Activated naive CD4-positive, alpha-beta T cell treated with anti-CD3 and anti-CD28 coated beads, Interleukin-2, amount 10 ng/mL, durations not matched to agents 7 days and 5 days (primary cell): ENCODE data around the gene APEH.

Experiments
- CTCF ChIA-PET: fragments of 350-600 bp; sonication (Branson Sonifier 250); formaldehyde crosslinking; loops from one replicate; lab custom pipeline; 2021; ENCODE audit warnings: antibody characterized with exemption; lab: Charles Lee
- DNase-seq: peaks from one replicate; pipeline ENCODE4 v3.0.0-alpha.2; 2020
- H3K27ac Mint-ChIP-seq: one replicate; pipeline ENCODE4 v1.8.0; 2021; ENCODE audit warnings: mild to moderate bottlenecking, moderate library complexity, mixed read lengths
- H3K27me3 Mint-ChIP-seq: one replicate; pipeline ENCODE4 v1.8.0; 2021; ENCODE audit warnings: mild to moderate bottlenecking, mixed read lengths
- H3K36me3 Mint-ChIP-seq: one replicate; pipeline ENCODE4 v1.8.0; 2021; ENCODE audit warnings: mixed read lengths
- H3K4me1 Mint-ChIP-seq: one replicate; pipeline ENCODE4 v1.8.0; 2021; ENCODE audit warnings: mixed read lengths
- H3K4me3 Mint-ChIP-seq: one replicate; pipeline ENCODE4 v1.8.0; 2021; ENCODE audit warnings: mild to moderate bottlenecking, moderate library complexity, mixed read lengths
- H3K9me3 Mint-ChIP-seq: one replicate; pipeline ENCODE4 v1.8.0; 2021; ENCODE audit warnings: mixed read lengths

The APEH gene

GRCh38 chr3:49673715-49674496, at the start of gene APEH:
Gene APEH, plus strand, starts transcription at chr3:49674351. Its CDS starts 51 bp downstream, at chr3:49674402.
- peaks cover 14% of the 10 kb centered on the region for H3K27me3 Mint-ChIP-seq
- H3K4me1 Mint-ChIP-seq = peaks cover 34% of the 10 kb centered on the region
- DNase-seq = peak; percentile 99
- CTCF ChIA-PET = interaction anchor here (0.6 to 5.3 kb wide), 4 partner anchors 131 to 1548 kb away, joined by 3 to 155 read pairs (median 3); no protein-coding TSS in a partner anchor
- H3K9me3 Mint-ChIP-seq = no peaks in the 10 kb centered on the region
- H3K36me3 Mint-ChIP-seq = peaks cover 26% of the 10 kb centered on the region
- peak within 1 kb of the TSS; percentile 99 for H3K27ac Mint-ChIP-seq
- H3K4me3 Mint-ChIP-seq = peak within 1 kb of the TSS; percentile 93

GRCh38 chr3:49625071-49625470, 49.1 kb upstream of the APEH start:
- no peak for DNase-seq
- peaks cover 45% of the 10 kb centered on the region for H3K27me3 Mint-ChIP-seq
- peaks cover 3% of the 10 kb centered on the region for H3K4me1 Mint-ChIP-seq
- H3K4me3 Mint-ChIP-seq = no peak overlapping the region
- H3K27ac Mint-ChIP-seq = no peak overlapping the region
- no peaks in the 10 kb centered on the region for H3K9me3 Mint-ChIP-seq
- H3K36me3 Mint-ChIP-seq = no peaks in the 10 kb centered on the region
- CTCF ChIA-PET = no interaction called here

GRCh38 chr3:49626101-49626581, 48.0 kb upstream of the APEH start:
- Mint-ChIP-seq H3K27ac (no peak overlapping the region), H3K9me3 (no peaks in the 10 kb centered on the region), H3K4me1 (peaks cover 3% of the 10 kb centered on the region), H3K36me3 (no peaks in the 10 kb centered on the region), H3K27me3 (peaks cover 49% of the 10 kb centered on the region), H3K4me3 (no peak overlapping the region)
- no peak for DNase-seq
- CTCF ChIA-PET = no interaction called here

- Mint-ChIP-seq H3K36me3 (no peaks in the 10 kb centered on the region), H3K27ac (no peak overlapping the region), H3K4me3 (no peak overlapping the region), H3K27me3 (peaks cover 49% of the 10 kb centered on the region), H3K4me1 (peaks cover 3% of the 10 kb centered on the region), H3K9me3 (peaks cover 3% of the 10 kb centered on the region)
- no peak for DNase-seq
- CTCF ChIA-PET = no interaction called here
These were observed 47.4 kb upstream of the APEH start for GRCh38 chr3:49626796-49627195.

- no peaks in the 10 kb centered on the region for H3K36me3 Mint-ChIP-seq
- peaks cover 3% of the 10 kb centered on the region for H3K4me1 Mint-ChIP-seq
- peaks cover 4% of the 10 kb centered on the region for H3K9me3 Mint-ChIP-seq
- peaks cover 49% of the 10 kb centered on the region for H3K27me3 Mint-ChIP-seq
- CTCF ChIA-PET = interaction anchor here (1.2 kb wide), 1 partner anchor 10 kb away, joined by 3 read pairs; no protein-coding TSS in a partner anchor
- H3K4me3 Mint-ChIP-seq = no peak overlapping the region
- H3K27ac Mint-ChIP-seq = no peak overlapping the region
- no peak for DNase-seq
These were observed 46.5 kb upstream of the APEH start for GRCh38 chr3:49627634-49628033.

GRCh38 chr3:49628249-49628648, 45.9 kb upstream of the APEH start:
- H3K27me3 Mint-ChIP-seq = peaks cover 50% of the 10 kb centered on the region
- H3K36me3 Mint-ChIP-seq = no peaks in the 10 kb centered on the region
- CTCF ChIA-PET = interaction anchor here (1.2 kb wide), 1 partner anchor 9 kb away, joined by 3 read pairs; no protein-coding TSS in a partner anchor
- H3K27ac Mint-ChIP-seq = no peak overlapping the region
- no peak for DNase-seq
- peaks cover 3% of the 10 kb centered on the region for H3K4me1 Mint-ChIP-seq
- peaks cover 4% of the 10 kb centered on the region for H3K9me3 Mint-ChIP-seq
- H3K4me3 Mint-ChIP-seq = no peak overlapping the region

GRCh38 chr3:49629451-49629850, 44.7 kb upstream of the APEH start:
- no peak for DNase-seq
- Mint-ChIP-seq H3K36me3 (no peaks in the 10 kb centered on the region), H3K4me1 (peaks cover 3% of the 10 kb centered on the region), H3K9me3 (peaks cover 4% of the 10 kb centered on the region), H3K27me3 (peaks cover 47% of the 10 kb centered on the region), H3K27ac (no peak overlapping the region), H3K4me3 (no peak overlapping the region)
- CTCF ChIA-PET = no interaction called here

GRCh38 chr3:49629866-49630265, 44.3 kb upstream of the APEH start:
- peaks cover 48% of the 10 kb centered on the region for H3K27me3 Mint-ChIP-seq
- H3K27ac Mint-ChIP-seq = no peak overlapping the region
- CTCF ChIA-PET = no interaction called here

GRCh38 chr3:49630784-49631183, 43.4 kb upstream of the APEH start:
- Mint-ChIP-seq H3K27me3 (peaks cover 46% of the 10 kb centered on the region), H3K9me3 (peaks cover 4% of the 10 kb centered on the region), H3K4me3 (no peak overlapping the region), H3K36me3 (no peaks in the 10 kb centered on the region), H3K4me1 (peaks cover 3% of the 10 kb centered on the region), H3K27ac (no peak overlapping the region)
- CTCF ChIA-PET = no interaction called here
- no peak for DNase-seq

More at GRCh38 chr3:49629866-49630265, 44.3 kb upstream of the APEH start:
- H3K4me1 Mint-ChIP-seq = peaks cover 3% of the 10 kb centered on the region
- H3K36me3 Mint-ChIP-seq = no peaks in the 10 kb centered on the region
- no peak for DNase-seq
- H3K4me3 Mint-ChIP-seq = no peak overlapping the region
- H3K9me3 Mint-ChIP-seq = peaks cover 4% of the 10 kb centered on the region

GRCh38 chr3:49634736-49635135, 39.4 kb upstream of the APEH start:
- Mint-ChIP-seq H3K27me3 (peaks cover 57% of the 10 kb centered on the region), H3K4me1 (no peaks in the 10 kb centered on the region), H3K36me3 (no peaks in the 10 kb centered on the region), H3K4me3 (no peak overlapping the region), H3K27ac (no peak overlapping the region), H3K9me3 (peaks cover 4% of the 10 kb centered on the region)
- DNase-seq = no peak
- CTCF ChIA-PET = no interaction called here

GRCh38 chr3:49636883-49637609, 37.1 kb upstream of the APEH start:
- peaks cover 45% of the 10 kb centered on the region for H3K27me3 Mint-ChIP-seq
- CTCF ChIA-PET = interaction anchor here (0.8 to 1.8 kb wide), 4 partner anchors 9 to 97 kb away, joined by 3 to 5 read pairs (median 4); no protein-coding TSS in a partner anchor
- H3K27ac Mint-ChIP-seq = no peak overlapping the region
- no peaks in the 10 kb centered on the region for H3K4me1 Mint-ChIP-seq
- H3K9me3 Mint-ChIP-seq = no peaks in the 10 kb centered on the region
- H3K4me3 Mint-ChIP-seq = no peak overlapping the region
- no peaks in the 10 kb centered on the region for H3K36me3 Mint-ChIP-seq
- no peak for DNase-seq

- Mint-ChIP-seq H3K4me1 (no peaks in the 10 kb centered on the region), H3K4me3 (no peak overlapping the region), H3K27ac (no peak overlapping the region), H3K27me3 (peaks cover 37% of the 10 kb centered on the region), H3K36me3 (no peaks in the 10 kb centered on the region), H3K9me3 (no peaks in the 10 kb centered on the region)
- CTCF ChIA-PET = interaction anchor here (1.8 kb wide), 2 partner anchors 33 to 99 kb away, joined by 4 to 5 read pairs; no protein-coding TSS in a partner anchor
- no peak for DNase-seq
These were observed 35.7 kb upstream of the APEH start for GRCh38 chr3:49638445-49638844.

- H3K9me3 Mint-ChIP-seq = no peaks in the 10 kb centered on the region
These were observed 34.6 kb upstream of the APEH start for GRCh38 chr3:49639551-49639950.

GRCh38 chr3:49641292-49641691, 32.9 kb upstream of the APEH start:
- DNase-seq = no peak
- peaks cover 27% of the 10 kb centered on the region for H3K27me3 Mint-ChIP-seq
- no peaks in the 10 kb centered on the region for H3K36me3 Mint-ChIP-seq
- no peak overlapping the region for H3K27ac Mint-ChIP-seq
- no peak overlapping the region for H3K4me3 Mint-ChIP-seq
- no peaks in the 10 kb centered on the region for H3K4me1 Mint-ChIP-seq
- CTCF ChIA-PET = interaction anchor here (1.0 kb wide), 1 partner anchor 101 kb away, joined by 3 read pairs; no protein-coding TSS in a partner anchor
- H3K9me3 Mint-ChIP-seq = no peaks in the 10 kb centered on the region

More at GRCh38 chr3:49639551-49639950, 34.6 kb upstream of the APEH start:
- no peak overlapping the region for H3K4me3 Mint-ChIP-seq
- peaks cover 37% of the 10 kb centered on the region for H3K27me3 Mint-ChIP-seq
- no peaks in the 10 kb centered on the region for H3K36me3 Mint-ChIP-seq
- CTCF ChIA-PET = no interaction called here
- no peaks in the 10 kb centered on the region for H3K4me1 Mint-ChIP-seq
- H3K27ac Mint-ChIP-seq = no peak overlapping the region
- no peak for DNase-seq
